A673 (cell line): ENCODE data around the gene OR10Z1. TPM values are rescaled to one million over a fixed set of nuclear protein-coding genes. Genes with fewer than 3 reads are reported as not detected.

Experiments used
- Bru-seq: library from RNA; stranded (reverse); fragments of 400-500 nt; gene quantifications from one replicate; lab custom pipeline; 2021; lab: Mats Ljungman, UMichigan
- BruChase-seq, 2 experiments: library from RNA; stranded (reverse); fragments of 400-500 nt; gene quantifications; one replicate each; lab custom pipeline; 2021; lab: Mats Ljungman, UMichigan
- BruUV-seq: library from RNA; stranded (reverse); fragments of 400-500 nt; replicated peaks from 2 replicates; lab custom pipeline; 2021; lab: Mats Ljungman, UMichigan
- CTCF ChIA-PET: fragments of 300-600 bp; sonication (Branson Sonifier 250); formaldehyde crosslinking; loops from one replicate; lab custom pipeline; 2022; ENCODE audit warnings: antibody characterized with exemption; lab: Charles Lee
- POLR2A ChIA-PET: fragments of 300-600 bp; sonication (Branson Sonifier 250); formaldehyde crosslinking; loops from one replicate; lab custom pipeline; 2022; ENCODE audit warnings: antibody characterized with exemption; ENCODE audit not compliant: low non-redundant PET; lab: Charles Lee
- DNase-seq: peaks from one replicate; pipeline ENCODE4 v3.0.0-alpha.2; 2015; ENCODE audit warnings: low spot score
- H3K27ac ChIP-seq: fragments of 200-600 bp; sonication (generic); 2 replicates; pipeline ENCODE4 v1.5.1; 2016; ENCODE audit warnings: mixed run types, low read depth, mild to moderate bottlenecking, mixed read lengths, antibody characterized with exemption, low read length; ENCODE audit not compliant: poor library complexity, severe bottlenecking
- H3K27me3 ChIP-seq: fragments of 200-600 bp; sonication (generic); replicated peaks from 2 replicates; pipeline ENCODE4 v1.6.1; 2017; ENCODE audit warnings: mixed run types, low read depth, mild to moderate bottlenecking, mixed read lengths, antibody characterized with exemption, low read length; ENCODE audit not compliant: insufficient read depth, poor library complexity
- H3K36me3 ChIP-seq: fragments of 200-600 bp; sonication (generic); 2 replicates; pipeline ENCODE4 v1.6.1; 2016; ENCODE audit warnings: mixed run types, mild to moderate bottlenecking, mixed read lengths, antibody characterized with exemption, low read length; ENCODE audit not compliant: insufficient read depth, poor library complexity, severe bottlenecking
- H3K4me1 ChIP-seq: fragments of 200-600 bp; sonication (generic); 2 replicates; pipeline ENCODE4 v1.6.1; 2017; ENCODE audit warnings: mixed run types, mild to moderate bottlenecking, mixed read lengths, antibody characterized with exemption, low read length; ENCODE audit not compliant: insufficient read depth, poor library complexity, severe bottlenecking
- H3K4me3 ChIP-seq: fragments of 200-600 bp; sonication (generic); 2 replicates; pipeline ENCODE4 v1.5.1; 2016; ENCODE audit warnings: low read depth, mixed run types, mild to moderate bottlenecking, mixed read lengths, low read length; ENCODE audit not compliant: poor library complexity, severe bottlenecking
- H3K9me3 ChIP-seq: fragments of 200-600 bp; sonication (generic); 2 replicates; pipeline ENCODE4 v1.6.1; 2016; ENCODE audit warnings: mixed run types, low read depth, mild to moderate bottlenecking, mixed read lengths, antibody characterized with exemption, low read length; ENCODE audit not compliant: poor library complexity, severe bottlenecking
- CTCF ChIP-seq: fragments of 300-800, 200-600 bp; sonication (generic); conservative IDR thresholded peaks from 2 replicates; pipeline ENCODE4 v1.5.1; 2017; ENCODE audit warnings: low read depth, mild to moderate bottlenecking, antibody characterized with exemption, low read length, moderate library complexity, mixed read lengths
- EZH2 ChIP-seq: fragments of 200-600 bp; sonication (generic); IDR thresholded peaks from 2 replicates; pipeline ENCODE4 v1.6.1; 2017; ENCODE audit warnings: borderline replicate concordance, low read depth, mild to moderate bottlenecking, mixed read lengths, antibody characterized with exemption, low read length; ENCODE audit not compliant: poor library complexity, severe bottlenecking
- intact Hi-C: fragments of 100-400 bp; cut with micrococcal nuclease; formaldehyde crosslinking; loops from one replicate; pipeline ENCODE4 v1.10.0; 2022; ENCODE audit not compliant: unreplicated experiment
- long read RNA-seq: library from polyadenylated mRNA; stranded (forward); transcript quantifications from one replicate; pipeline ENCODE4 v2.0.0, GENCODE V29; 2022
- total RNA-seq: library from RNA; stranded (reverse); gene quantifications from 2 replicates; pipeline ENCODE4 v1.2.3, GENCODE V29; 2021

The OR10Z1 gene, protein sequence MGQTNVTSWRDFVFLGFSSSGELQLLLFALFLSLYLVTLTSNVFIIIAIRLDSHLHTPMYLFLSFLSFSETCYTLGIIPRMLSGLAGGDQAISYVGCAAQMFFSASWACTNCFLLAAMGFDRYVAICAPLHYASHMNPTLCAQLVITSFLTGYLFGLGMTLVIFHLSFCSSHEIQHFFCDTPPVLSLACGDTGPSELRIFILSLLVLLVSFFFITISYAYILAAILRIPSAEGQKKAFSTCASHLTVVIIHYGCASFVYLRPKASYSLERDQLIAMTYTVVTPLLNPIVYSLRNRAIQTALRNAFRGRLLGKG
- not detected in 2 replicates for total RNA-seq
- Bru-seq, nascent RNA, result not detected
- BruChase-seq, experiment 1, labeled RNA remaining after a 2-hour chase, result not detected
- BruChase-seq, experiment 2, labeled RNA remaining after a 6-hour chase, result not detected
- long read RNA-seq, result 0 reads

DNA sequence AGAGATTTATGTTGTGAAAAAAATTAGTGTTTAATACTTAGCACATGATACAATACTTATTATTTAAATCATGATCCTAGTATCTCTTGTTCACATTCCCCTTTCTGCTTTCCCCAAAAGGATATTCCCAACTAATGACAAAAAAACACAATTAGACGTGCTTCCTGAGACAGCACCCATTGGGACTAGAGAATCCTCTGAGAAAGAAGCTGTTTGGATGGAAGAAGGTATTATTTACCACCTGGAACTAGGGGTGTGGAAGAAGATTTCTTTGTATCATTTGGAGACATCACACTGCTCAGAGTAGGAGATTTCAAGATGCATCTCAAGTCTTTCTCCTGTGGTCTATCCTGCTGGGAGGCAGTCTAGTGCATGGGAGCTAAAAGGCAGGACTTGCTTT lies at the start of gene OR10Z1:
Gene OR10Z1 (plus strand): TSS at position 301 of the 400 bp plus-strand sequence. CDS start 1,171 bp downstream, outside the sequence.
- Histone ChIP-seq H3K9me3 (no peaks in the 10 kb centered on the region), H3K27ac (no peak within 1 kb of the TSS), H3K4me3 (no peak within 1 kb of the TSS), H3K36me3 (no peaks in the 10 kb centered on the region), H3K27me3 (no peaks in the 10 kb centered on the region), H3K4me1 (no peaks in the 10 kb centered on the region)
- ChIA-PET CTCF (no interaction called here), POLR2A (no interaction called here)
- intact Hi-C loops, result no loop called here
- no TSS peak for BruUV-seq
- DNase-seq, result no peak
- TF ChIP-seq CTCF, result no peak
- no peak for TF ChIP-seq EZH2

GRCh38 chr1:158559696-158560095 lies 45.4 kb upstream of the OR10Z1 start:
- Histone ChIP-seq H3K4me1 (no peaks in the 10 kb centered on the region), H3K27ac (no peak overlapping the region), H3K4me3 (no peak overlapping the region), H3K9me3 (no peaks in the 10 kb centered on the region), H3K36me3 (no peaks in the 10 kb centered on the region), H3K27me3 (peaks cover 20% of the 10 kb centered on the region)
- DNase-seq, result no peak
- intact Hi-C loops, result no loop called here
- CTCF ChIA-PET, result no interaction called here
- TF ChIP-seq CTCF (no peak), EZH2 (no peak)
- no TSS peak for BruUV-seq
- POLR2A ChIA-PET, result no interaction called here

DNA sequence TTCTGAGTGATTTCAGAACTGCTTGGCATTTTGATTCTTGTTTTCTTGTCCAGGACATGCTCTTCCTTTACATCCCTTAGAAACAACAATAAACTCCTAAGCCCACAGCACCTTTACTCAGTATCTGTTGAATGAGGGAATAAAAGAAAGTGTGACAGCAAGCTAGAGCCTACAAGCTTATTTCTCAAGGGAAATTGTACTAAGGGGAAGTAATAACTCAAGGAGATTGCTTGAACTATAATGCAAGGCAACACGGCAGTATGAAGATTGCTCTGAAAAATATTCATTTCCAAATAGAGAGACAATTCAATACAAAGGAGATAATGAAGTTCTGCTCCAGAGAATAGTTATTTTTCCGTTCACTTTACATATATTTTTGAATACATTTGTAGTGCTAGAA lies 41.2 kb upstream of the OR10Z1 start:
- ChIA-PET CTCF (no interaction called here), POLR2A (no interaction called here)
- Histone ChIP-seq H3K27me3 (peaks cover 5% of the 10 kb centered on the region), H3K4me3 (no peak overlapping the region), H3K4me1 (no peaks in the 10 kb centered on the region), H3K9me3 (no peaks in the 10 kb centered on the region), H3K36me3 (no peaks in the 10 kb centered on the region), H3K27ac (no peak overlapping the region)
- no TSS peak for BruUV-seq
- TF ChIP-seq EZH2 (no peak), CTCF (no peak)
- no peak for DNase-seq
- intact Hi-C loops, result no loop called here
